Measurements from ENCODE around the gene ANAPC15.
A peak's percentile ranks its signal among the peaks of the same experiment; 100 is the strongest.

ANAPC15 gene

DNA sequence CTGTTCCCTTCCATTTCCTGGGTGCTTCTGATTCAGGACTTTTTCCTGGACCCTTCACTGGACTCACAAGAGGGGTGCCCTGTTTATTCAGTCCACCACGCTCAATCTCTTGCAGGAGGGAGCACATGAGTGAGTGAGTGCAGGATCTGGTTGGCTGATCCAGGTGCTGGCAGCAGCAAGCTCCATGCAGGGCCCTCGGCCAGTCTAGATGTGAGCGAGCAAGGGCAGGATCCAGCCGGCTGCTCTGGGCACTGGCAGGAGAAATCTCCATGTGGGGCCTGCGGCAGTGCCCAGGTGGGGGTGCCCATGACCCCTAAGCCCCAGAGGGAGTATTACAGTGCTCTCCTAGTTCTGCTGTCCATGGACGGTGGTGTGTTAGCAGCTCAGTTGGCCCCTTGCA is 11.6 kb upstream of the ANAPC15 start:
- no peak for DNase-seq (ENCODE audit: low read depth)

- peak; percentile 52 for DNase-seq (ENCODE audit: low read depth)
Observed at GRCh38 chr11:72123117-72123653, 10.7 kb upstream of the ANAPC15 start.

- DNase-seq (ENCODE audit: low read depth), result no peak
Observed at GRCh38 chr11:72122607-72123006, 10.1 kb upstream of the ANAPC15 start.

DNA sequence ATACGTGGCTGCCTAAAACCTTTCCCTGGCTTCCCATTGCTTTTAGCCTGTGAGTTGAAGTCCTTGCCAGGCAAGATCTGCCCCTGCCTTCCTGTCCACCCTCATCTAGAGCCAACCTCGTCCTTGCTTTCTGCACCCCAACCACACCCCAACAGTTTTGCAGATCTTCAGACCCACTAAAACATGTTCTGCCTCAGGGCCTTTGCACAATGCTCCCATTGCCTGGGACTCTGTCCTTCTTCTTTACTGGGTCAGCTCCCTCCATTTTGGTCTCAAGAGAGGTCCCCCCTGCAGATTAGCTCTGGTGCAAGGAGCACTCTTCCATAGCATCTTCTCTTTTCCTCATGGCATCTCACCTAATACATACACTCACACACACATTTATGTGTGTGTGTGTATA is 8.4 kb upstream of the ANAPC15 start:
- no peak for DNase-seq (ENCODE audit: low read depth)

GRCh38 chr11:72119198-72119597 is 6.7 kb upstream of the ANAPC15 start:
- DNase-seq (ENCODE audit: low read depth), result peak; percentile 39

DNA sequence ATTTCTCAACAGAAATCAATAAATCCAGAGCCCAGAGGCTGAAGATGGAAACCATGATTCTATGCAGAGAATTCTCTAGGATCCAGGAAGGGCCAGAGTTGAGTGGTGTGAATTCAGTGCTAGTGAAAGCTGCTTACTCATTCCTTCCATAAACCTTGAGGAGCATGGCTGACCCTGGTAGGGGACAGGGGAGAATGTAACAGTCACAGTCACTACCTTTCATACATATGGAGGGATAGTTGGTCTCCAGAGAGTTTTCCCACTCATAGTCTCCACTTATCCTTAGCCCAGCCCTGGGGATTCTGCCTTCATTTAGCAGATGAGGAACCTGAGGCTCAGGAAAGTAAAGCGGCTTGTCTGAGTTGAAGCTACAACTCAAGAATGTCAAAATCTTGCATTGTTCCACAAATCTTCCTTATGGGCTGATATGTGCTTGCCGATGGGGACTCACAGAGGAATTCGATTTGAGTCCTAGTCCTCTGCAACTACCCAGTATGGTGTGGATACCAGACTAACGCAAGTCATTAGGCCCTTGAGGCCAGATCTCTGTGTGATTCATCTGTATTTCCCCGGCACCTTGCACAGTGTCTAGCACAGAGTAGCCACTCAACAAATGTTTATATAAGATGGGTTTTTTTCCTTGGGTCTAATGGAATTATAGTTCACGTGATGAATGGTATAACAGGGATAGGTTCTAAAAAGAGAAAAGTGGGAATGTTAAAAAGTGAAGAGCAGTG is 3.7 kb upstream of the ANAPC15 start:
- no peak for DNase-seq (ENCODE audit: low read depth)

DNA sequence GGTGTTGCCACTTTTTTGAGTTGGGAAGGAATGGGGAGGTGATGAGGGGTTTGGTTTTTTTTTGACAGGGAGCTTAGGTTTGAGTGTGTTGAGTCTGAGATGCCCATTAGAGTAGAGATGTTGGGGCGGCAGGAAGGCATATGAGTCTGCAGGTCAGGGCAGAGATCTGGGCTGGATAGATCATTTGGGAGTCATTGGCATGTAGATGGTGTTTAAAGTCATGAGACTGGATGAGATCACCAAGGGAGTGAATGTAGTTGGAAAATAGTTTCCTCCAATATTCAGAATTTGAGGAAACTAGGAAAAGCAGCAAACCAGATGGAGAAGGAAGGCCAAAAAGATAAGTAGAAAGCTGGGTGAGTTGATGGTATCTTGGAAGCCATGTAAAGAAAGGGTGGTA is 2.1 kb upstream of the ANAPC15 start:
- DNase-seq (ENCODE audit: low read depth), result no peak

DNA sequence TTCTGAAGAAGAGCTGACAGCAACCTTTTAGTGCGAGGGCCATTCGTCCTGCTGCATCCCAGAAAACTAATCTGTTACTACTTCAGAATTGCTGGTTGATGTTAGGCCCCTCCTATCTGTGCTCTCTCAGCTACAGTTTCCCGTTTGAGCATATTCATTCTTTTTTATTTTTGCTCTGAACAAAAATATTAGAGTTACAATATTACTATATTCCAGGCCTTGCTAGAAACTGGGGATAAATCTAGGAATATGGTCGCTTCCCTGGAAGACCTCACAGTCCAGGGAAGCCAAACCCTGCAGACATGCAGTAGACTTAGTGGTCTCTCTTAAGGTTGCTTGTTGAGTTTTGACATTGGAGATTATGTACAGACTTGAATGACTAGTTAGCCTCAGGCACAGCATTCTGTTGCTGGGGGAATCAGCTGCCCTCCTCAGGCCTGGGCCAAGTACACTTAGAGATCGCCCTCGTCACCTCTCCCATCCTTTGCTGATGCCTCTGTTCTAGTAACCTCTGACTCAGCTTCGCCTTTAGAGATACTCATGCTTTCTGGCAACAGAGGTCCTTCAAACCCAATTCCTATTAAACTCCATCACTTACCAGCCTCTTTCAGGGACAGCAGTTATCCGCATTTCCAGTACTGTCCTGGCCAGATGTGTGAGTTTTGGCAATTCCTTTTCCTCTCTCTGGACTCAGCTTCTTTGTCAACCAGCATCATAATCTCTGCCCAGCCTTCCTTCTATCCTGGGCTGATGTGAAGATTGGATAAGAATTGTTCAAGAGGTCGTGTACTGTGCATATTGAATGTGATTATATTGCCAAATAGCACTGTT is 698 bp upstream of the ANAPC15 start:
- DNase-seq (ENCODE audit: low read depth), result peak; percentile 37

GRCh38 chr11:72111300-72112142 is 974 bp downstream of the ANAPC15 start:
- no peak for DNase-seq (ENCODE audit: low read depth)

GRCh38 chr11:72105888-72106287 is 6.6 kb downstream of the ANAPC15 start, which contains the start of gene TOMT:
TSS of gene TOMT (plus strand) at chr11:72105924. CDS start at chr11:72105952, 28 bp downstream.
- DNase-seq (ENCODE audit: low read depth), result no peak

DNA sequence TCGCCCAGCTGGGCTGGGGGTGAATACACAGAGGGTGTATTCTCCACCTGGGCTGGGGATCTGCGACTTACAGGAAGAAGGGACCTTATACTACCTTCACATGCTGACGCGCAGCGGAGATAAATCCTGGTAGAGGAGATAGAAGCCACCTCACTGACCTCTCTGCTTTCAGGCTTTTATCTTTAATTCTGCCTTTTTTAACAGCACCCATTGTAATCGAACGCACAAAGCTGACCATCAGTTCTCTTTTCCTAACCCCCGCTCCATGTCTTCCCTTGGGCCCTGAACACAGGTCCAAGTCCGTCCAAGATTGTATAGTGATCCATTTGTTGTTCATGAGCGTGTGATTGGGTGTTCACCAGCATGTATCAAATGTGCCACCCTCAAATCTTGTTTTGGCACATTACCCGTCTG is 8.7 kb downstream of the ANAPC15 start:
- no peak for DNase-seq (ENCODE audit: low read depth)

- DNase-seq (ENCODE audit: low read depth), result peak; percentile 99
Observed at GRCh38 chr11:72102946-72103753, 9.3 kb downstream of the ANAPC15 start, which contains the start of gene LAMTOR1. TSS of gene LAMTOR1 (minus strand) at chr11:72103297. CDS start at chr11:72103224, 73 bp downstream.

DNA sequence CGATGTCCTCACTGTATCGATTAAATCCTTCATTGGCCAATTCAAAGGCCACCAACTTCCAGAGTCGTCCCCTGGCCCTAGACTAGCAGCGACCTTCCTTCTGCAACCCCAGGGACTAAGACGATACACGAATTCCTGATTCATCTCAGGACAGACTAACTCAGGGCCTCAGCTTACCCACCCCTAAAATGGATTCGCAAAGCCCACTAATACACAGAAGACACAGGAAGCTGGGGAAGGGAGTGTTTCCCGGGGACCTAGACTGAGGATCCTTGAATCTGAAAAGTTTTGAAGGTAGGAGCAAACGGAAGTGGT is 9.9 kb downstream of the ANAPC15 start:
- DNase-seq (ENCODE audit: low read depth), result no peak

GRCh38 chr11:72102162-72102561 is 10.3 kb downstream of the ANAPC15 start:
- DNase-seq (ENCODE audit: low read depth), result no peak

- no peak for DNase-seq (ENCODE audit: low read depth)
Observed at GRCh38 chr11:72100462-72100861, 12.0 kb downstream of the ANAPC15 start.

DNA sequence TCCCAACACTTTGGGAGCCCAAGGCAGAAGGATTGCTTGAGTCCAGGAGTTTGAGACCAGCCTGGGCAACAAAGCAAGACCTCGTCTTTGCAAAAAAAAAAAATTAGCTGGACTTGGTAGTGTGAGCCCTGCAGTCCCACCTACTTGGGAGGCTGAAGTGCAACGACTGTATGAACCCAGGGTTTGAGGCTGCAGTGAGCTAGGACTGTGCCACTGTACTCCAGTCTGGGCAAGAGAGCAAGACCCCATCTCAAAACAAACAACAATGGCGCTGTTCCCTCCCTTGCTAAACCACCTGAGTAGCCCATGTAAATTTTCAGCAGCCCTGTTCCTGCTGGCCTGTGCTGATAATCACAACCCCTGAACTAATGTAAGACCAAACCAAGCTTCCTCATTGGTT is 12.5 kb downstream of the ANAPC15 start:
- no peak for DNase-seq (ENCODE audit: low read depth)

GRCh38 chr11:72098741-72099140 is 13.8 kb downstream of the ANAPC15 start:
- no peak for DNase-seq (ENCODE audit: low read depth)

GRCh38 chr11:72091292-72091691 is 21.2 kb downstream of the ANAPC15 start:
- peak; percentile 65 for DNase-seq (ENCODE audit: low read depth)

DNA sequence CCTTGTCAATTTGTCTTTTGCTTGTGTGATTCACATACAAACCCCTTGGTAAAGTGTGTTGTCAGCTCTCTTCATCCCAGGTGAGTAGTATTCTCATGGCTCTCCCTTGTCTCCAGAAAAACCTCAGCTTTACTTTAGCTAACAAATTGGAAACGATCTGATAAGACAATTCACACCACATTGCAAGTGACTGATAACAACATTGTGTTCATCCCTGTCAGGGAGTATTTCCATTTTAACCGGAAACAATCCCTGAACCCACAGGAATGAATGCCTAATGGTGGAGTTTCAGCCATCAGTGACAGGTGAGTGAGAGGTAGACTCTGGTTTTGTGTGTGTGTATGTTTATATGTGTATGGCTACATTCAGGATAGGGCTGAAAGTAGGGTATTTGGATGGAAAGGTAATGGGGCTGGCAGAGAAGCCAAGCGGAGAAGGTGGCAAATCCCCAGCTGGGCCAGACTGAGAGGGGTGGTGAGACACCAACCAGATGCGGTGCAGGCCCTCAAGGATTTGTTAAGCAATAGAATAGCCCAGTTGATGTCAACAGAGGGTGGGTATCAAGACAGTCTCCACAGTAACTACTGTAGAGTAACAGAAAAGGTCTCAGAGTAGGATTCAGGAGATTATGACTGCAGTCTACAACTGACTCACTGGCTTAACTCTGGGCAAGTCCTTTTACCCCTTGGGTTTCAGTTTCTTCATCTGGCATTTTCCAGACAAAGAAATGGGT is 24.3 kb downstream of the ANAPC15 start:
- DNase-seq (ENCODE audit: low read depth), result peak; percentile 53

DNA sequence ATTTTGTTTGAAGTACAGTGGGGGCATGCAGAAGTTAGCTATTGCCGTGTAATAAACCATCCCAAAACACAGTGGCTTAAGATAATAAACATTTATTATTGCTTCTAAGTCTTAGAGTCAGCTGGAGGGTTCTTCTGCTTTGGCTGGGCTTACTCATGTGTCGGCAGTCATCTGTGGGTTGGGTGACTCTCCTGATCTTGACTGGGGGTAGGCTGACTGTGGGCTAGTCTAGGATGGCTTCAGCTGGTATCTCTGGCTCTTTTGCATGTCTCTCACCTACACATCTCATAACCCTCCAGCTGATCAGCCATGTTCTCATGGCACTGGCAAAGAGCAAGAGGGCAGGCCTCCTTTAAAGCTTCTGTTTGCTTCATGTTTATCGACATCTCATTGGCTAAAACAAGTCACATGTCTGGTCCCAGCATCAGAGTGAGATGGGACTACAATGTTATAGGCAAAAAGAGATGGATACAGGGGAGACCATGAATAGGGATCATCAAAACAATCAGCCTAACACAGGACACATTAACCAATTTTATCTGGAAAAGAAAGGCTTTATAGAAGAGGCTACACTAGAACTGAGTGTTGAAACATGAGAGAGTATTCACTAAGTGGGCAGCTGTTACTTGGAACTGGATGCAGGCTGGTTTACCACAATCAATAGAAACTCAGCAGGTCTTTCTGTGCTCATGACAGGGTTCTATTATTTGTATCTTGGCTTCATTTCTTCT is 26.7 kb downstream of the ANAPC15 start:
- DNase-seq (ENCODE audit: low read depth), result no peak
